IPS DF 6.9 (cell line): ENCODE measurements around the gene EXOC4.

Experiments used
- DNase-seq: peaks from one replicate; pipeline ENCODE4 v3.0.0-alpha.2; 2013; ENCODE audit warnings: low read depth, low spot score
- H3K27ac ChIP-seq: one replicate; pipeline ENCODE4 v1.5.1; 2013; ENCODE audit warnings: low read length, control low read depth
- H3K27me3 ChIP-seq: 2 replicates; pipeline ENCODE4 v1.6.1; 2013; ENCODE audit warnings: mild to moderate bottlenecking, low read length; ENCODE audit not compliant: control insufficient read depth, insufficient read depth
- H3K36me3 ChIP-seq: 2 replicates; pipeline ENCODE4 v1.6.1; 2013; ENCODE audit warnings: low read length; ENCODE audit not compliant: control insufficient read depth, insufficient read depth
- H3K4me1 ChIP-seq: 2 replicates; pipeline ENCODE4 v1.6.1; 2013; ENCODE audit warnings: low read length; ENCODE audit not compliant: control insufficient read depth, insufficient read depth
- H3K4me3 ChIP-seq: 2 replicates; pipeline ENCODE4 v1.5.1; 2013; ENCODE audit warnings: mild to moderate bottlenecking, low read length
- H3K9me3 ChIP-seq: 2 replicates; pipeline ENCODE4 v1.6.1; 2013; ENCODE audit warnings: low read length, inconsistent platforms; ENCODE audit not compliant: control insufficient read depth, insufficient read depth
- WGBS: extraction: QIAGEN DNeasy Blood & Tissue Kit; methylation state at CpG from one replicate; pipeline ENCODE4 v1.1.7; 2013; ENCODE audit warnings: mixed read lengths, missing lambda C conversion rate; ENCODE audit not compliant: insufficient read length, insufficient coverage; 5-methylcytosine and 5-hydroxymethylcytosine counted together

The EXOC4 gene

DNA sequence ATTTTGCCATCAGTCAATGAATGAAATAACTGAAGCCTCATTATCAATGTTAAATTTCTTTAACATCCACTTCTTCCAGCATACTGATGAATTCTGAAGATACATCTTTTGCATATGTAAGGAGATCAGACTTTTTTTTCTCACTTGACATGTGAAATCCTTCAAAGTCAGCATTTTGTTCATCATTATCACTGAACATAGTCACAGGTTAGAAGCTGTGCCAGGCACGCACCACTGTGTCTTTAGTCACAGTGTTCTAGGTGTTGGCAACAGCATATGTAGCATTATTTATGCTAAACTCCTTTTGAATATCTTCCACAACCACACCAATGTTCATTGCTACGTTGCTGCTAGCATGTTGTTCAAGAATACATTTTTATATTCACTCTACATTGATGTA is 450.1 kb downstream of the EXOC4 start:
- DNase-seq: no peak

DNA sequence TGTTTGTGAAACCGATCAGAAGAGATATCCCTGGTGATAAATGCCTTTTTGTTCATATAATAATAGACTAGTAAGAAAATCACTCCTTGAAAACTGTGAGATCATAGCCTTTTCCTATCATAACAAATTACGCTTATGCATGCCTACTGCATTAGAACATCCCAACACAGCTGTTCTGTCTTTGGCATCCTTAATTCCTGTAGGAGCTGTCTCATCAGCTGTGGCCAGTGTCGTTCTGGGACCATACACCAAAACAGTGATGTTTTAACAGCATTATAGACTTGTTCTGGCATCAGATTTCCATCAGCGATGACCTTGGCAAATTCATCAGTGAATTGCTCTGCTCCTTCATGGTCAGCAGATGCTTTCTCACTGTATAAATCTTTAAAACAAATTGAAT is 450.7 kb downstream of the EXOC4 start:
- H3K36me3 ChIP-seq: no peaks in the 10 kb centered on the region
- WGBS: no CpG with 5 or more reads among the region's 4 CpGs
- no peaks in the 10 kb centered on the region for H3K27me3 ChIP-seq
- no peak for DNase-seq
- H3K9me3 ChIP-seq: no peaks in the 10 kb centered on the region
- H3K4me1 ChIP-seq: 0 out of 2 replicates have a peak, but pooled peaks cover 1% of the 10 kb centered on the region
- H3K27ac ChIP-seq: no peak overlapping the region
- H3K4me3 ChIP-seq: no peak overlapping the region

More for the DNA sequence above, 450.1 kb downstream of the EXOC4 start:
- Histone ChIP-seq H3K4me1 (0 out of 2 replicates have a peak, but pooled peaks cover 1% of the 10 kb centered on the region), H3K36me3 (no peaks in the 10 kb centered on the region), H3K27ac (no peak overlapping the region), H3K4me3 (no peak overlapping the region), H3K27me3 (no peaks in the 10 kb centered on the region), H3K9me3 (no peaks in the 10 kb centered on the region)
- no CpG with 5 or more reads among the region's 2 CpGs for WGBS

DNA sequence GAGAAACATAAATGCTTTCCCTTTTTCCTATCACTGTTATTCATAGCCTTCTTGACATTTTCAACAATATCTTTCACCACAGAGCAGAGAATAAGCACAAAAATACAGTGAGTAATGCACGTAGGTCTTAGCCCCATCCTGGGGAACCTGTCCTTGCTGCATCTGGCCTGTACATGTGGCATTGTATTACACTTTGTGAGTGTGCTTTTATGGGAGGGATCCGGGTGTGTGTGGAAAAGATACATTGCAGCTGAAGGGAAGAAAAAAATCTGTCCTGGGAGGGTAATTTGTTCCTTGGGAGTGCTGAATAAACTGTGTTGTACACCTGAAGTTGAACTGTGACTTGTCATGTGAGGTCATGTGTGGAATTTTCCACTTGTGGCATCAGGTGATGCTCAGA is 451.6 kb downstream of the EXOC4 start:
- H3K4me1 ChIP-seq: 0 out of 2 replicates have a peak, but pooled peaks cover 1% of the 10 kb centered on the region
- H3K4me3 ChIP-seq: no peak overlapping the region
- DNase-seq: no peak
- H3K27me3 ChIP-seq: no peaks in the 10 kb centered on the region
- no peaks in the 10 kb centered on the region for H3K9me3 ChIP-seq
- WGBS: no CpG with 5 or more reads among the region's 2 CpGs
- H3K27ac ChIP-seq: no peak overlapping the region
- no peaks in the 10 kb centered on the region for H3K36me3 ChIP-seq

DNA sequence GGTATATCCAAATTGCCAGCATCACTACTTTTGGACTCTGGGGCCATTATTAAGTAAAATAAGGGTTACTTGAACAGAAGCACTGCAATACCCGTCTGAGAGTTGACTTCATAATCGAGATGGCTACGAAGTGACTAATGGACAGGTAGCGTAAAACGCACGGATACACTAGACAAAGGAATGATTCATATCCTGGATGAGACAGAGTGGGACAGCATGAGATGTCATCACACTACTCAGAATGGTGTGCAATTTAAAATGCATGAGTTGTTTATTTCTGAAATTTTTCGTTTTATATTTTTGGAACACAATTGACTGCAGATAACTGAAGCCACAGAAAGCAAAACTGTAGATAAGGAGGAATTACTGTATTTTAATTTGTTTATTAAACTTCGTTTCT is 452.7 kb downstream of the EXOC4 start:
- Histone ChIP-seq H3K9me3 (no peaks in the 10 kb centered on the region), H3K27ac (no peak overlapping the region), H3K27me3 (no peaks in the 10 kb centered on the region), H3K36me3 (no peaks in the 10 kb centered on the region), H3K4me3 (no peak overlapping the region), H3K4me1 (0 out of 2 replicates have a peak, but pooled peaks cover 1% of the 10 kb centered on the region)
- WGBS: no CpG with 5 or more reads among the region's 8 CpGs
- no peak for DNase-seq

DNA sequence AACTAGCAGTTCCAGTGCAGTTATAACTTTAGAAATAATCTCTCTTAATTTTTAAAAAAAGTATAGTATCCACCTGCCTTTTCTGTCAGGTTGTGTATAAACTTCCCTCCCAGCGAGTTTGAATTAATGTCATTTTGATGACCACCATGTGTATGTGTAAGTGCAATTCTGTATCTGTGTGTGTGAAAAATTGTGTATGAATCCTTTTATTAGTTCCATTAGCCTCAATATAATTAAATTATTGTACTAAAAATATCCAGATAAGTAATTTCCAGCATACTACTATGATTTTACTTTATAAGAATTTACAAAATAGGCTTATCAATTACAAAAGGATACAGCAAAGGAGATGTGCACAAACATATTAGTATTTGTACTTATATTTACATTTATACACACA is 453.1 kb downstream of the EXOC4 start:
- no peaks in the 10 kb centered on the region for H3K36me3 ChIP-seq
- no CpG with 5 or more reads among the region's 1 CpG for WGBS
- H3K9me3 ChIP-seq: no peaks in the 10 kb centered on the region
- no peaks in the 10 kb centered on the region for H3K27me3 ChIP-seq
- H3K27ac ChIP-seq: no peak overlapping the region
- no peak overlapping the region for H3K4me3 ChIP-seq
- DNase-seq: no peak
- H3K4me1 ChIP-seq: 0 out of 2 replicates have a peak, but pooled peaks cover 1% of the 10 kb centered on the region

DNA sequence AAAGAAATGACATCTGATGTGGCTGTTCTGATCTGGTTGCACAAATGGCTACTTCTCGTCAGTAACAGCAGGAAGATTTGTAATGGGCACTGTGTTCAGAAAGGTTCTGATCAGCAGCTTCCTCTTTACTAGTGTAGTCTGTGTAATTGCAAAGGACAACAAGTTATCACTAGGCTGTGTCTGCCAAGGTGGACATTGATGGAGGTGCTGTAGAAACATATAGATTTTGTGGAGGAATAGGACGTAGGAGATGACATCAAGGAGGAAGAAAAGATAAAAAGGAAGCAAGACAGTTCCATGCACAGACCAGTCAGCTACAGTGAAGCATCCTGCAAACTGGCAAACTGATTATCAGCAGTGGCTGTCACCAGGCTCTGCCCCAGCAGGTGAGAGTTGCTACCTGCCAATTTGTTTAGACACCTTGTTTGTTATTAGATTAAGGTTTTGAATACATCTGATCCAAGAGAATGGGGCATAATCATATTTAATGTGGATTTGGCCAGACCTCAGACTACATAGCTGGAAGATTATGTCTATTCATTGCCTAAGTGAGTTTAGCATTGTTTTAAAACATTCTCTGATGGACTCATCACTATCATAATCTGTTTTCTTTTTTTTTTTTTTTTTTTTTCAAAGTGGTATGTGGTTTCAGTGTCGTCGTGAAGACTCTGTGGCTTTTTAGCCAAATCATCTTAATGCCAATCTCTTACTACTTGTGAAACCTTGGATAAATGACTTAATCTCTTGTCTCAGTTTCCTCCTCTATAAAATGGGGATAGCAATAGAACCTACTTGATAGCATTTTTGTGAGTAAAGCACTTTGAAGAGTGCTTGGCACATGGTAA is 456.4 kb downstream of the EXOC4 start:
- no peaks in the 10 kb centered on the region for H3K36me3 ChIP-seq
- no peaks in the 10 kb centered on the region for H3K9me3 ChIP-seq
- no peaks in the 10 kb centered on the region for H3K4me1 ChIP-seq
- no peak overlapping the region for H3K27ac ChIP-seq
- no peak overlapping the region for H3K4me3 ChIP-seq
- no peaks in the 10 kb centered on the region for H3K27me3 ChIP-seq
- no CpG with 5 or more reads among the region's 4 CpGs for WGBS
- DNase-seq: no peak

DNA sequence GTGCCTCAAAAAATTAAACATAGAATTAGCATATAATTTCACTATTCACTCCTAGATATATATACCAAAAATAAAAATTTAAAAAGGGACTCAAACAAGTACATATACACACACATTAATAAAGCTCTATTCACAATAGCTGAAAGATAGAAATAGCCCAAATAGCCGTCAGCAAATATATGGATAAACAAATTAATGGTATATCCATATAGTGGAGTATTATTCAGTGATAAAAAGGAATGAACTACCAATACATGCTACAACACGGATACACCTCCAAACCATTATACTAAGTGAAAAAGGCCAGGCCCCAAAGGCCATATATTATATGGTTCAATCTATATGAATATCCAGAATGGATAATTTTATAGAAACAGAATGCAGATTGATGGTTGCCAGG is 459.7 kb downstream of the EXOC4 start:
- H3K27ac ChIP-seq: no peak overlapping the region
- no peaks in the 10 kb centered on the region for H3K9me3 ChIP-seq
- H3K4me1 ChIP-seq: no peaks in the 10 kb centered on the region
- no peak for DNase-seq
- no peaks in the 10 kb centered on the region for H3K36me3 ChIP-seq
- H3K27me3 ChIP-seq: no peaks in the 10 kb centered on the region
- no peak overlapping the region for H3K4me3 ChIP-seq
- WGBS: no CpG with 5 or more reads among the region's 2 CpGs

DNA sequence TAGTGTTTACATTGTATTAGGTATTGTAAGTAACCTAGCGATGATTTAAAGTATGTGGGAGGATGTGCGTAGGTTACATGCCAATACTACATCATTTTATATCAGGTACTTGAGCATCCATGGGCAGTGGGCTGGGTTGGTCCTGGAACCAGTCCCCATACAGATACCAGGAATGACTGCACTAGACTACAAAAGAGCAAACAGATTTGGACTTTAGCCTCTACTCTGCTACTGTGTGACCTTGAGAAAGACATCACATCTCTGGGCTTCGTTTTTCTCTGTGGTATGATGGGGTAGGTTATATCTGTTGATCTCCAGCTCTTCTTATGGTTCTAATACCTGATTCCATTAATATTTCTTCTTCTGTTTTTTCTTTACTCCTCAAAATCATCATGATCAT is 461.8 kb downstream of the EXOC4 start:
- H3K4me3 ChIP-seq: no peak overlapping the region
- no peaks in the 10 kb centered on the region for H3K9me3 ChIP-seq
- no peak for DNase-seq
- no peaks in the 10 kb centered on the region for H3K27me3 ChIP-seq
- WGBS: no CpG with 5 or more reads among the region's 3 CpGs
- no peak overlapping the region for H3K27ac ChIP-seq
- no peaks in the 10 kb centered on the region for H3K4me1 ChIP-seq
- H3K36me3 ChIP-seq: no peaks in the 10 kb centered on the region

DNA sequence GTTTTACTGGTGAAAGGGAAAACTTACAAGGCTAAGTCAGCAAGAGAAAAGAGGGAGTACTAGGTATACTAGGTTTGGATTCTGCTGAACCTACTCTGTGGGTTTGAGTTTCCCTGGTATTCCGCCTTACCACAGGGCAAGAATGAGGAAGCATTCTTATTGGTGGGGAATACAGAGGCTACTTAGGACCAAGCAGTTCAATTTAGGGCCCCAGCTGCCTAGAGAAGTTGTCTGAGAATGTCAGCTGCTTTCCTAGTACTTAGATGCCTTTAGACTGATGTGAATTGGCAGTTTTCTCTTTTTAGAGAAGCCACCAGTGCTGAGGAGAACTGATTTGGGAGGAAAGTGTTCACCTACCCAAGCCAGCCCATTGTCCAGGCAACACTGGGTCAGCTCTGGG is 465.3 kb downstream of the EXOC4 start:
- Histone ChIP-seq H3K27me3 (no peaks in the 10 kb centered on the region), H3K27ac (no peak overlapping the region), H3K36me3 (no peaks in the 10 kb centered on the region), H3K4me1 (no peaks in the 10 kb centered on the region), H3K4me3 (no peak overlapping the region), H3K9me3 (no peaks in the 10 kb centered on the region)
- no CpG with 5 or more reads among the region's 1 CpG for WGBS
- DNase-seq: no peak

DNA sequence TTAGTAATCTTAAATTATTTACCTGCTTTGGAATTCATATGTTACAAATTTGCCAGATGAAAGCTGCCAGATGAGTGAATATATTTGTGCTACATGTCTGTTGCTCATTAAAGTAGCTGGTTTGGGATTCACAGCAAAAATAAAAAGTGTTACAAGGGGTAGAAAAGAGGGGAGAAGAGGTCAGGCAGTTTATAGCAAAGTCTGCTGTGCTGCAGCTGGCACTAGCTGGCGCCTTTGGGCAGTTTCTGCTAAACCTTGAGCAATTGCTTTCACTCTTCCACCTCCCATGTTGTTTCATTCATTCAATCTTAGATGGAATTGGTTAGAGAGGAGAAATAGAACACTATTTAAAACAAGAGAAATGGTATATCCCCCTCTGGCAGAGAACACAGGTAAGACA is 470.2 kb downstream of the EXOC4 start:
- Histone ChIP-seq H3K27ac (no peak overlapping the region), H3K27me3 (no peaks in the 10 kb centered on the region), H3K4me1 (no peaks in the 10 kb centered on the region), H3K9me3 (no peaks in the 10 kb centered on the region), H3K36me3 (no peaks in the 10 kb centered on the region), H3K4me3 (no peak overlapping the region)
- DNase-seq: no peak
- WGBS: no CpG with 5 or more reads among the region's 1 CpG

DNA sequence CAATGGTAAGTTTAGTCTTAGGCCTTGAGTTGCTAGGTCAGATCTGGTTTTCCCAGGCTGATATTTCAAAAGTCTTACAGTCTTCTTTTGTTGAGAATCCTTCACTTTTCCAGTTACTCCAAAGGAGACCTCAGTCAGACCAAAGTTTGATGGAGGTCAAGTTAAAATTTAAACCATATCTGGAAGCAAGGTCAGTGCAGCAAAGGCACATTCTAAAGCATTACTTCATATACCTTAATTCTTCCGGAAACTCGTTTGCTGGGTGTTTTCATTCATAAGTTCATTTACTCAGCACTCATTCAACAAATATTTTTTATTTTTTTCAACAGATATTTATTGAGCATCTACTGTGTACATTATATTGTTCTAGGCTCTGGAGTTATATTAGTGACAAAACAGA is 471.3 kb downstream of the EXOC4 start:
- H3K4me1 ChIP-seq: no peaks in the 10 kb centered on the region
- no peaks in the 10 kb centered on the region for H3K36me3 ChIP-seq
- DNase-seq: no peak
- no peaks in the 10 kb centered on the region for H3K9me3 ChIP-seq
- H3K27ac ChIP-seq: no peak overlapping the region
- WGBS: no CpG with 5 or more reads among the region's 2 CpGs
- no peak overlapping the region for H3K4me3 ChIP-seq
- no peaks in the 10 kb centered on the region for H3K27me3 ChIP-seq
